GM19240 (cell line): ENCODE results near the gene UBTD1.
"Not testable (repeated sequence)": the region's sequence is repeated elsewhere in the genome, so short reads cannot be mapped to it uniquely, and the experiment has no call there.

Experiments used
- DNase-seq: peaks from one replicate; pipeline ENCODE4 v3.0.0; 2011; ENCODE audit warnings: low spot score; ENCODE audit not compliant: insufficient read length

Gene UBTD1

GRCh38 chr10:97514344-97514743 lies 15.6 kb downstream of the UBTD1 start:
- no peak for DNase-seq

DNA sequence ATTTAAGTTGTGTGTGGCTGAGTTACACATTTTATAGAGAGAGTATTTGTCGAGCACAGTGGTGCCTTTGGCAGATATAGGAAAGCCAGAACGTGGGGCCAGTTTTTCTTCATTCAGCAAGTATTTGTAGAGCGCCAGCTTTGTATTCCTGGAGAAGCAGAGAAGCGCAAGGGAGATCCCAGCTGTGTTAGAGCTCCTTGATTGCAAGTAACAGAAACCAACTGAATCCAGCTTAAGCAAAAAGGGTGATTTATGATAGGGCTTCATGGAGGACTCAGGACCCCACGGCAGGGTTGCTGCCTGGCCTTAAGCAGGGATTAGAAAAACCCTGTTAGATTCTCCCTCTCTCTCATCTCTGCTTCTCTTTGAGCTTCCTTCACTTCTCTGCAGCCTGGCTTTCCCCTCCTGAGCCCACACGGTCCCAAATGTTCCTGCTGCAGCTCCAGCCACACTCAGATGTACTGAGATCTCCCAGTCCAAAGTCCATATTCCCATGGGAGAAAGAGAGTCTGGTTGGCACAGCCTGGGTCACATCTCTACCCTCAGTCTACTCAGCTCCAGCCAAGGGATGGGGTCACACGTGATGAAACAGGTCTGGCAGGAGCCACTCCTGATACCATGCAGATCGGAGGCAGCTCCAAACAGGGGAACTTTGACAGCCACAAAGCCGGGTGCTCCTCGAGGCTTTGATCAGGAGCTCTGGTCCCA lies 16.7 kb downstream of the UBTD1 start:
- no peak for DNase-seq

- no peak for DNase-seq
Observed at GRCh38 chr10:97517096-97517750, 18.5 kb downstream of the UBTD1 start.

DNA sequence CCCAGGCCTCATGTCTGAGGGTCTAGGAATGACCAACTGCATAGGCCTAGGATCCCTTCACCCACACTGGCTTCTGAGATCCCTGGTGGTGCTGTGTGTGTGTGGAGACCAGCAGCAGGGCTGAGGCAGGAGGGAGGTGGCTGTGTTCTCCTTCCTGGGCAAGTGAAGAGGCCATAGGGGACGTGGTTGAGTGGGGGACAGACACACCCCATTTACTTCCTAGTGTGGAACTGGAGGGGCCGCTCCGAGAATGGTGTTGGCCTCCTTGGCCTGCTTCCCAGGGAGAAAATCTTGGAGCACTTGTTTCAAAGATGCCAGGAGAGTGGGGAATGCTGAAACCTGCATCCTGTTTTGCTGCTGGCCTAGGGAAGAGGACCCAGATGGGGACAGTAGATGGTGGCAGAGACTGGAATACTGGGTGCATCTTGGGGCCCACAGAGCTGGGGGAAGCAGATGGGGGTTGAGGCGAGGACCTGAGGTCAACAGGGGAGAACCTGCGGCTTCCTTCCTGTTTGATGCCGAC lies 19.1 kb downstream of the UBTD1 start:
- no peak for DNase-seq

DNA sequence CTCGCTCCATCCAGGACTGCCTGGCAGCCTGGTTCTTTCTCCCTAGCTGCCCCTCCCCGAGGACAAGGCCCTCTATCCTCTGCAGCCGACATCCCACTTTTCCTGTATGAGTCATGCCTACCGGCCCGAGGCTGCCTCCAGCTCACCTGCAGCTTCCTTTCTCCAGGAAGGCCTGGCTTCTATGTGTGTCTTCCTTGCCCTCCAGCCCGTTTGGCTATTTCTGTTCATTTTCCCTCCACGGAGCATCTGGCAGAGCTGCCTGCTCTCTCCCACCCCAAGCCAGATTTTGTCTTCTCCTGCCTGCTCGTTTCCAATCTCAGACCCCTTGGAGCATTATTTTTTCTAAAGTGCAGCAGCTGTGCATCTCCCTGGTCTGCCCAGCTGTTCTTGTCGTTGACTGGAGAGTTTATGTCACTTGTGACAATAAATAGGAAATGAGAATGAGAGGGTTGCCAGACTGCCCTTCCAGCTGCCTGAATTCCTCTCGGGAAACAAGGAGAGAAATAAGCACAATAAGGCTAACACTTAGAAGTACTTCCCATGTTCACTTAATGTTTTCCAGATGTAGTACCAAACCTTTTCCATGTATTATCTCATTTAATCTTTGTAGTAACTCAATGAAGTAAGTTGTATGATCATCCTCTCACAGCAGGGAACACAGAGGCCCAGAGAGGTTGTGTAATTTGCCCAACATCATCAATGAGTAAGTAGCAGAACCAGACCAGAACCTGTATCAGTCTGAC lies 19.7 kb downstream of the UBTD1 start:
- DNase-seq, result no peak

GRCh38 chr10:97519342-97519741 lies 20.6 kb downstream of the UBTD1 start:
- no peak for DNase-seq

GRCh38 chr10:97520520-97520919 lies 21.8 kb downstream of the UBTD1 start:
- no peak for DNase-seq

DNA sequence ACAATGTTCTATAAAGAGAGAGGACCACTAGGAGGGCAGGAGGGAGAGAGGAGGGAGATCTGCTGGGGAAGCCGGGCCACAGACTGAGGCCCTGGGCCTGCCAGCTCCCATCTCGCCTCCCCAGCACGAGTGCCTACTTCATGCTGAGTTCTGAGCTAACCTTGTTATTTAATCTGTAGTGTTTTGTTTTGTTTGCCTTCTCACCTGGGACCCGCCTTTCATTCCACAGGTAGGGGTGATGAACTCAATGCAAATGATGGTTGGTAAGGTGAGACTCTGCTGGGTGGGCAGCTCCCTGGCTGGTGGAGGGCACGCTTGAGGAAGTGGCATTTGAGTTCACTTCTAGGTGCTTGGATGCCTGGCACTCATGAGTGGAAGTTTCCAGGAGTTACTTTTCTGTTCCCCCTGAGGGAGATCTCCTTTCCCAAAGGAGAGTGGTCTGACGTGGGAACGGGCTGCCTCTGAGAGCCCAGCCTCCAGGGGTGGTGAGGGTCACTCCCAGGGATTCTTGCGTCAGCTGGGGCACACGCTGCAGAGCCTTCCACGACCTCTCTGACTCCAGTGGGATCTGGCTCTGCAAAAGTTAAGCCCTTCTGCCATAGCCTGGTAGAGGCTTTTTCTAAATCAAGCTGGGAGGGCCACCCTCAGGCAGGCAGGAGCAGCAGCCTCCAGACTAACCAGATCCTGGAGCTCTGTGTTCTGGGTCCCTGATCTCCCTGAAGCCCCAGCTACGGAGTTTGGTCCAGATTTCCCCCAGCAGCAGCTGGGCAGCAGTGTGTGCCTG lies 22.4 kb downstream of the UBTD1 start:
- no peak for DNase-seq

DNA sequence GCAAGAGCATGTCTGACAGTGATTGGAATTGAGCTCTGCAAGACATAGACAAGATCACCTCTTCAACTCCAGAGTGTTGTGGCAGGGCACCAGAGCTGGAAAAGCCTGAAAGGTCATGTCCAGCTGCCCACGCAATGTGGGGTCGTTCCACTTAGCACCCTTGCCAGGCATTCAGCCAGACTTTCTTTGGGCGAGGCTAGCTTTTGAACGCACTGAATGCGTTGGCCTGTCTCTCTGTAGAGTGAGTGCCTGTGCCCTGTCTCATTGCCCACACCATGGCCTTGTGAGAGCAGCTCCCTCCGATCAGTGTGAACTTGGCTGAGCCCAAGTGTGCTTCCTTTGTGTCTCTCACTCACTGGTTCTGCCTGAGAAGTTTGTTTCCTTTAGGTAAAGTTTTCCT lies 23.3 kb downstream of the UBTD1 start:
- DNase-seq, result no peak

- DNase-seq, result no peak
Observed at GRCh38 chr10:97522937-97523336, 24.2 kb downstream of the UBTD1 start.

GRCh38 chr10:97525086-97525485 lies 26.4 kb downstream of the UBTD1 start:
- DNase-seq, result no peak

DNA sequence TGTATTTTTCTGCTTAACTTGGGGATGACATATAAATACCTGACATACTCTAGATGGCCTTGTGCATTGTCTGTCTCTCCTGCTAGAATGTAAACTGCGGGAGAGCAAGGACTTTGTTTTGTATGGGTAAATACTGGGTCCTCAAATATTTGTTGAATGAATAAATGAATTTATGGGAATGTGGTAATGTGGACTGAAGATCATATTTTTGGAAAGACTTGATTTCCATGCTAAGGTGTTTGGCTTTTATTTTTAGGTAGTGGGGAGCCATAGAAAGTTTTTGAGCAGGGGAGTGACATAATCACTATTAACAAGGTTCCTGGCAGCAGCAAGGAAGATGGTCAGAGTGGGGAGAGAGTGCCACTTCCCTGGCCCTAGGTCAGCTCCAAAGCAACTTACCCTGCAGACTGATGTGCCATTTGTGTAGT lies 27.0 kb downstream of the UBTD1 start:
- DNase-seq, result no peak

- DNase-seq, result not testable (repeated sequence)
Observed at GRCh38 chr10:97528876-97529275, 30.2 kb downstream of the UBTD1 start.

DNA sequence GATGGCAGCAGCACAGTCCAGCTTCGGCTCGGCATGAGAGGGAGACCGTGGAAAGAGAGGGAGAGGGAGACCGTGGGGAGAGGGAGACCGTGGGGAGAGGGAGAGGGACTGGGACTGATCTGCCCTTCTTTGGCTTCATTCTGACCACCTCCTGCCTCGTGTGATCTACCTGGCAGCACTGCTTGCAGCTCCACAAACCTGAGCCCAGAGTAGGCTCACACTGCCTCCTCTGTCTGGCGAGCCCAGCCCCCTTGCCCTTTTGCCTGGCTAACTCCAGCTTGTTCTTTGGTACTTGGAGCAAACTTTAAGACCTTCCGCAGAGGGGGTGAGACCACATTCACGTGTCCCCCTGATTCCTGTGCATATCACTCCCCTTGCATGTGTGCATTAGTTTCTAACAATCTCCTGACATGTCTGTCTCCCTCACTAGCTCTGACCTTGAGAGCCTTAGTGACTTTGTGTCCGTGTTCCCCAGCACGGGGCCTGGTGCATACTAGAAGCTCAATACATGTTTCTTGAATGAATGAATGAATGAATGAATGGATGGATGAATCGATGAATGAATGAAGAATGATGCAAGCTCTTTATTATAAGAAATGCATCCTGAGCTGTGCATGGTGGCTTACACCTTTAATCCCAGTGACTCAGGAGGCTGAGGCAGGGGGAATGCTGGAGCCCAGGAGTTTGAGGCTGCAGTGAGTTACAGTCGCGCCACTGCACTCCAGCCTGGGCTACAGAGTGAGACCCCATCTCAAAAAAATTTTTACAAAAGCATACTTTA lies 31.2 kb downstream of the UBTD1 start:
- no peak for DNase-seq

DNA sequence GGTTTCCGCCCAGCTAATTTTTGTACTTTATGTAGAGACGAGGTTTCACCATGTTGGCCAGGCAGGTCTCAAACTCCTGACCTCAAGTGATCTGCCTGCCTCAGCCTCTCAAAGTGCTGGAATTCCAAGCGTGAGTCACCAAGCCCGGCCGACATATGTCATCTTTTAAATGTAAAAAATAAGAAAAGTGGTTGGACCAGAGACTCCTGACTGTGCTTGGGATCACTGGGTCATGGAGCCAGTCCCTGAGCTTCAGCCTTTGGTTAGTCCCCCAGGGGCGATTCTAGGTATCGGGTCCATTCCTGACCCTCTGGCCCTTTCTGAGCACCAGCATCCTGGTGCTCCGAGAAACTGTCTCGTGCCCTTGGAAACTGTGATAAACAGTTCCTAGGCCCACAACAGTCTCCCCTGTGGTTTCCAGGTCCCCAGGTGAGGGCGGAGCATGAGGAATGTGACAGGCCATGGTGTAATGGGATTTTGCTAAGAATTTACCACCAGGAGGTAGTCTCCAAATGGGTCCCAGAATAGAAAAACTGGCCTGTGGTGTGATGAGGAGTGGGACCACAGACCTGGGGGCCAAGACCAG lies 32.8 kb downstream of the UBTD1 start:
- DNase-seq, result no peak

DNA sequence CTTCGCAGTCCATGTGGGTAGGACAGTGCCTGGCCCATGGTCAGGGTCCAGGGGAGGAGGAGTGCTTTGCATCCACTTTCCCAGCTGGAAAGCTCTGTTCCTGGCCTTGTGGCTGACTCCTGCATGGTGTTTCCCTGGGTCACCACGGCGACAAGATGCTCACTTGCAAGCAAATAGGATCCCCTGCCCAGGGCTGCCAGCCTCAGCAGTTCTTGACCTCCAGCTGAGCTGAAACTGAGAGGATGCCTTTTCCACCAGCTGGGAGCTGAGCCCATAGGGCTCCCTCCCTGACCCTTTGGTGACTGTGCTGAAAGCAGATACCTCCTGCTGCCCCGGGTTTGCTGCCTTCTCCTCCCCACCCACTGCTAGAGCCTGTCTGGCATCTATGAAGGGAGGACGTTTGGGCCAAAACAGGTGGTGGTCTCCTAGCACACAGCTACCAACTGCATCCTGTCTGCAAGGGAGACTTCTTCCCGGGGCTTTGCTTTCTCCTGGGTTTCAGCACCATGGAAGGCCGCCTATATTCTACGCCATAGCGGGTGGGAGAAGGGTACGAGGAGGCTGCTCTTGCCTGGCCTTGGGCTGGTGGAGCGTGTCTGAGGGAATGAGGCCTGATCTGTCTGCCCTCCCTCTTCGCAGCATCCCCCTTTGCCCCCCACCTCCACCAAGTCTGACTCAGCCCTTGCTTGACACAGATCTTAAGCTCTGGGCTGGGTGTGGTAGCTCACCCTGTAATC lies 34.4 kb downstream of the UBTD1 start:
- no peak for DNase-seq

GRCh38 chr10:97533888-97534287 lies 35.2 kb downstream of the UBTD1 start:
- no peak for DNase-seq

DNA sequence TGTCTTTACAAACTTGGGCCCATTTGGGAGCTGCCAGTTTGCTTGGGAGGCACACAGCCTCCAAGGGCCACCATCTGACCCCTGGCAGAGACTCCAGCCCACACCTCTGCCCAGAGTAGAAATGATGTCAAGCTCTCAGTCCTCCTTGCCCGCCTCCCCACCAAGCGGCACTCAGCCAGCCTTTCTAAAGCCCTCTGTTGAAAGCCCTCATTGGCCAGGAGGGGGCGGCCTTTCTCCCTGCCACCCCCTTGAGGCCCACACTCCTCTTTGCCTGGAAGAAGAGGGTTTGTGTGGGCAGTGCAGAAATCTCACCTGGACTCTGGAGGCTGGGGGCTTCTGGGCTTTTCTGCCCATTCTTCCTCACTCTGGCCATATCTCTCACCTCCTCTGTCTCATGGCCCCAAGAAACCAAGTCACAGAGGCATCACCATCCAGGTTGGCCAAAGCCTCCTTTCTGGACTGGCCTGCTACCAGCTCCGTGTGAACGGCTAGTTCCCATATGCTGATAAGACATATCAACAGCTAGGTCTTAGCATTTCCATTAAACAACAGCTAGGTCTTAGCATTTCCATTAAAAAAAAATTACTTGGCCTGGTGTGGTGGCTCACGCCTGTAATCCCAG lies 36.1 kb downstream of the UBTD1 start:
- peak; percentile 61 for DNase-seq

DNA sequence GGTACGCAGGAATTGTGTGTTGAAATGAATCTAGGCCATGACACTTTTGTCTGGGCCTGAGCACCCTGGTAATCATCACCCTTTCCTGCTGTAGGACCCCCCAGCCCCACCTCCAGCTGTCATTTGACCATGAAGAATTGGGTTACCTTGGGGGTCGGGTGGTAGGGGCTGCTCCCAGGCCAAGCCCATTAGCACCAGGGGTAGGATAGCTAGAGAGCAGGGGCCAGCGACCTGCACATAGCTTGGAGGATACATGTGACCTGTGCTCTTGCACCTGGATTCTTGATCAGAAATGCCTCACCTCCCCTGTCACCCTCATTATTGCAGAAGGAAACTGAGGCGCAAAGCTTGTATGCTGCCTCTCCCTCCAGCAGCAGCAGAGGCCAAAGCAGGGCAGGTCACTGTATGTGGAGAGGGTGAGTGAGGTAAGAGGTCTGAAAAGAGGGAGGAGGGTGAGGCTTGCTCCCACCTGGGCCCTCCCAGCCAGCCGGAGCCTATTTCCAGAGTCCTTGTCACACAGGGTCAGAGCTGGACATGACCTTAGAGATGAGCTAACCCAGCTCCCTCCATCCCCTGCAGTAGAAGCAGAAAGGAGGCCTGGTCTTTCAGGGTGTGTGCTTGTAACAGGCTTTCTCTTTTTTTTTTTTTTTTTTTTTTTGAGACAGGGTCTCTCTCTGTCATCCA lies 38.6 kb downstream of the UBTD1 start:
- no peak for DNase-seq
